Chondrocyte (in vitro differentiated cells): ENCODE results near the gene NEURL1B. TPM values are rescaled to one million over a fixed set of nuclear protein-coding genes. Genes with fewer than 3 reads are reported as not detected.

Experiments used
- DNase-seq: peaks from one replicate; pipeline ENCODE4 v3.0.0; 2021; ENCODE audit warnings: mixed read lengths, low spot score
- H3K27ac Mint-ChIP-seq: one replicate; pipeline ENCODE4 v1.8.0; 2021; ENCODE audit warnings: mild to moderate bottlenecking, moderate library complexity, mixed read lengths; ENCODE audit not compliant: unreplicated experiment
- H3K27me3 Mint-ChIP-seq: 2 replicates; pipeline ENCODE4 v1.8.0; 2021; ENCODE audit warnings: low read depth, mixed read lengths
- H3K36me3 Mint-ChIP-seq: 2 replicates; pipeline ENCODE4 v1.8.0; 2021; ENCODE audit warnings: low read depth, mixed read lengths
- H3K4me1 Mint-ChIP-seq: 2 replicates; pipeline ENCODE4 v1.8.0; 2021; ENCODE audit warnings: low read depth, mild to moderate bottlenecking, mixed read lengths
- H3K4me3 Mint-ChIP-seq: one replicate; pipeline ENCODE4 v1.8.0; 2021; ENCODE audit warnings: mild to moderate bottlenecking, moderate library complexity, mixed read lengths; ENCODE audit not compliant: unreplicated experiment
- H3K9me3 Mint-ChIP-seq: 2 replicates; pipeline ENCODE4 v1.8.0; 2021; ENCODE audit warnings: low read depth, mixed read lengths
- CTCF ChIP-seq: fragments of 200-600 bp; sonication (generic); IDR thresholded peaks from 2 replicates; pipeline ENCODE4 v1.5.0; 2021; ENCODE audit warnings: antibody characterized with exemption, mild to moderate bottlenecking, moderate library complexity
- total RNA-seq: library from RNA; stranded (reverse); gene quantifications from 3 replicates; pipeline ENCODE4 v1.2.1, GENCODE V29; 2021

Gene NEURL1B
- total RNA-seq, 1 donor from 2014 or later: 5.4 TPM

DNA sequence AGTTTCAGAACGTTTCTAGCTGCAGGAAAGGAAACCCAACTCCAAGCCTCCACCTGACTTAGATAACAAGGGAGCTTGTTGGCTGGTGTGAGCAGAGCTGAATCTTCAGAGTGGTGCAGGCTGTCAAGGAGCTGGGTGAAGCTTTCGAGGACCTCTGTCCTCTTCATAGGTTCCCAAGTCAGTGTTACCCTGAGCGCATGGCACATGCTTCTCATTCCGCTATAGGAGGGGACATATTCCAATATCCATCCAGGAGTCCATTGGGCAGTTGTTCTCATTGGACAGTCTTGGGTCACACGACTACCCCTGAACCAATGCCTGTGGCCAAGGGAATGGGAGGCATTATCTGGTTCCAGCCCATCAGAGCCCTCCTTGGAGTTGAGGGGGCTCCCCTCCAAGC lies 79.6 kb downstream of the NEURL1B start:
- no peak overlapping the region for H3K27ac Mint-ChIP-seq
- peak; percentile 12 for DNase-seq
- TF ChIP-seq CTCF: no peak
- peaks cover 15% of the 10 kb centered on the region for H3K4me1 Mint-ChIP-seq
- H3K27me3 Mint-ChIP-seq: no peaks in the 10 kb centered on the region
- no peaks in the 10 kb centered on the region for H3K36me3 Mint-ChIP-seq
- no peak overlapping the region for H3K4me3 Mint-ChIP-seq
- H3K9me3 Mint-ChIP-seq: no peaks in the 10 kb centered on the region

DNA sequence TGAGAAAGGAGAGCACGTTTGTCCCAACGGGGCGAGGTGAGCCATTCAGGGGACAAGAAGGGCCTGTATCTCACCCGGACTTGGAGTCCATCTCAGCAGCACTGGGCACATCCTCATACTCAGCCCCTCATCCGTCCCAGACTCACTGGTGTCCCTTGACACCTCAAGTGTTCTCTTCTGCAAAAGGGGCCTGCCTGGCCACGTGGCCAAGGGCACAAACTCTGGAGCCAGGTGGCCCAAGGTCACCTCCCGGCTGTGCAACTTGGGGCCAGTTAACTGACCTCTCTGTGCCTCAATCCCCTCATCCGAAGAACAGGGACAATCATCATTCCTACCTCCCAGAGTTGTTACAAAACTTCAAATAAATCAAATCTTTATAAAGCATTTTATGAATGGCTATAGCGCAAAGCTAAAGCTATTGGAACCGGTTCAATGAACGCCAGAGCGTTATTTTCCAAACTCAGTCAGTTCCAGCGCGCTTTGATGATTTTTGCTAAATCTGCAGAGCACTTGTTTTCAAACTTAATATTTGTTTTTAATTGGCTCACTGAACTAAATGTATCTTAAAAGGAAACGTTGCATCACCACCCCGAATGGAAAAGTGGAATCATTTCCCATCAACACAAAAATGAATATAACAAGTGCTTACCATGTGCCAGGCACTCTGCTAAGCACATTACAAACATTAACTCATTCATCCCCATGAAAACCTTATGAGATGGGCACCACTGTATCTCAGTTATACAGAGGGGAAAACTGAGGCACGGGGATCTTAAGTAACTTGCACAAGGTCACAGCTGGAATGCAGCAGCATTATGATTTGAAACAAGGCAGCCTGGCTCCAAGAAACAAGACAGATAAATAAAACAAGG lies 80.6 kb downstream of the NEURL1B start:
- peaks cover 14% of the 10 kb centered on the region for H3K4me1 Mint-ChIP-seq
- no peak overlapping the region for H3K4me3 Mint-ChIP-seq
- peak; percentile 49 for DNase-seq
- H3K27ac Mint-ChIP-seq: no peak overlapping the region
- no peaks in the 10 kb centered on the region for H3K27me3 Mint-ChIP-seq
- no peaks in the 10 kb centered on the region for H3K36me3 Mint-ChIP-seq
- no peaks in the 10 kb centered on the region for H3K9me3 Mint-ChIP-seq
- no peak for TF ChIP-seq CTCF

GRCh38 chr5:172722327-172722815 lies 81.3 kb downstream of the NEURL1B start:
- no peak overlapping the region for H3K4me3 Mint-ChIP-seq
- H3K4me1 Mint-ChIP-seq: peaks cover 7% of the 10 kb centered on the region
- H3K36me3 Mint-ChIP-seq: no peaks in the 10 kb centered on the region
- TF ChIP-seq CTCF: no peak
- no peaks in the 10 kb centered on the region for H3K27me3 Mint-ChIP-seq
- H3K9me3 Mint-ChIP-seq: no peaks in the 10 kb centered on the region
- no peak overlapping the region for H3K27ac Mint-ChIP-seq
- peak; percentile 24 for DNase-seq

GRCh38 chr5:172723508-172723907 lies 82.4 kb downstream of the NEURL1B start:
- no peak overlapping the region for H3K4me3 Mint-ChIP-seq
- H3K27me3 Mint-ChIP-seq: no peaks in the 10 kb centered on the region
- DNase-seq: no peak
- no peaks in the 10 kb centered on the region for H3K9me3 Mint-ChIP-seq
- H3K36me3 Mint-ChIP-seq: no peaks in the 10 kb centered on the region
- no peak for TF ChIP-seq CTCF
- H3K4me1 Mint-ChIP-seq: peaks cover 7% of the 10 kb centered on the region
- no peak overlapping the region for H3K27ac Mint-ChIP-seq

DNA sequence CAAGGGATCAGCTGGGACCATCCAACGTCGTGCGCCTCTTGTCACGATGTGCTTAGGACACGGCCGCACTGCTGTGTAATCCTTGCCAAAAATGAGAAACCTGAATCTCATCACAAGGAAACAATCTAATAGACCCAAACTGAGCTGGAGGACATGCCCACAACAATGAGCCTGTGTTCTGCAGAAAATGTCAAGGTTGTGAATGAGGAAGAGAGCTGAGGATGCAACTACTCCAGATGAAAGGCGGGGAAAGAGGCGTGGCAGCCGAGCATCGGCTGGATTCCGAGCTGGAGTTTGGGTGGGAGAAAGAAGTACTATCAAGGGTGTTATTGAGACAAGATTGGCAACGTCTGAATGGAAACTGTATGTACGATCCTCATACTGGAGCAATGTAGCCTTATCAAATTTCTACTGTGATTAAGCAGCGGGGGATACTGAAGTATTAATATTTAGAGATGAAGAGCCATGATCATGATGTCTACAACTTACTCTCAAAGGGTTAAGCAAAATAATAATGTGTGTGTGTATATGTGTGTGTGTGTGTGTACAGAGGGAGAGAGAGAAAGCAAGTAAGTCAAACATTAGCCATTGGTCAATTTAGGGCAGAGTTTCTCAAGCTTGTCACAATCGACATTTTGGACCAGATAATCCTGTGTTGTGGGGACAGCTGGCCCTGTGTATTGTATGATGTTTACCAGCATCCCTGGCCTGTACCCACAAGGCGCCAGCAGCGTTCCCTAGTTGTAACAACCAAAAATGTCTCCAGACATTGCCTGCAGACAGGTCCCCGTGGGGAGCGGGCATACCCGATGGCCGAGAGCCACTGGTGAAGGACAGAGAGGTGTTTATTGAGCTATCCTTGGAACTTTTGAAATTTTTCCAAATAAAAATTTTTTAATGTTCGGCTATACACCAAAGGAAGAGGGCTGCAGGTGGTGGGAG lies 83.5 kb downstream of the NEURL1B start:
- Mint-ChIP-seq H3K27me3 (no peaks in the 10 kb centered on the region), H3K36me3 (no peaks in the 10 kb centered on the region), H3K4me3 (no peak overlapping the region), H3K9me3 (no peaks in the 10 kb centered on the region), H3K27ac (no peak overlapping the region), H3K4me1 (peaks cover 7% of the 10 kb centered on the region)
- DNase-seq: peak; percentile 42
- no peak for TF ChIP-seq CTCF
